ENCODE results near the gene KCNQ4.
A peak's percentile ranks its signal among the peaks of the same experiment; 100 is the strongest.

The KCNQ4 gene

GRCh38 chr1:40861224-40862003 is 77.8 kb downstream of the KCNQ4 start:
- peak overlapping the region; percentile 44 for H3K4me3 ChIP-seq (ENCODE audit: low read depth, low read length)
- no peak for TF ChIP-seq CTCF (IDR thresholded peaks at IDR 0.05; ENCODE audit: borderline replicate concordance, insufficient read depth, low read depth, low read length)

GRCh38 chr1:40862008-40862863 is 78.6 kb downstream of the KCNQ4 start, which contains the start of gene CITED4:
Gene CITED4, minus strand, starts transcription at chr1:40862363. Its CDS starts 236 bp downstream, at chr1:40862127.
- peak within 1 kb of the TSS; percentile 44 for H3K4me3 ChIP-seq (ENCODE audit: low read depth, low read length)

GRCh38 chr1:40868051-40868723 is 84.6 kb downstream of the KCNQ4 start:
- H3K4me3 ChIP-seq (ENCODE audit: low read depth, low read length) = no peak overlapping the region
- no peak for TF ChIP-seq CTCF (IDR thresholded peaks at IDR 0.05; ENCODE audit: borderline replicate concordance, insufficient read depth, low read depth, low read length)

More at GRCh38 chr1:40862008-40862863, 78.6 kb downstream of the KCNQ4 start, which contains the start of gene CITED4:
- no peak for TF ChIP-seq CTCF (IDR thresholded peaks at IDR 0.05; ENCODE audit: borderline replicate concordance, insufficient read depth, low read depth, low read length)

- no peak overlapping the region for H3K4me3 ChIP-seq (ENCODE audit: low read depth, low read length)
- no peak for TF ChIP-seq CTCF (IDR thresholded peaks at IDR 0.05; ENCODE audit: borderline replicate concordance, insufficient read depth, low read depth, low read length)
Measured at GRCh38 chr1:40870135-40870728, 86.6 kb downstream of the KCNQ4 start.

GRCh38 chr1:40872276-40872675 is 88.7 kb downstream of the KCNQ4 start:
- H3K4me3 ChIP-seq (ENCODE audit: low read depth, low read length) = no peak overlapping the region
- no peak for TF ChIP-seq CTCF (IDR thresholded peaks at IDR 0.05; ENCODE audit: borderline replicate concordance, insufficient read depth, low read depth, low read length)

- no peak overlapping the region for H3K4me3 ChIP-seq (ENCODE audit: low read depth, low read length)
- TF ChIP-seq CTCF (IDR thresholded peaks at IDR 0.05; ENCODE audit: borderline replicate concordance, insufficient read depth, low read depth, low read length) = no peak
Measured at GRCh38 chr1:40873863-40874472, 90.4 kb downstream of the KCNQ4 start.

Measured in GM12875 (cell line).